ENCODE data around the gene LINS1.

LINS1 gene

DNA sequence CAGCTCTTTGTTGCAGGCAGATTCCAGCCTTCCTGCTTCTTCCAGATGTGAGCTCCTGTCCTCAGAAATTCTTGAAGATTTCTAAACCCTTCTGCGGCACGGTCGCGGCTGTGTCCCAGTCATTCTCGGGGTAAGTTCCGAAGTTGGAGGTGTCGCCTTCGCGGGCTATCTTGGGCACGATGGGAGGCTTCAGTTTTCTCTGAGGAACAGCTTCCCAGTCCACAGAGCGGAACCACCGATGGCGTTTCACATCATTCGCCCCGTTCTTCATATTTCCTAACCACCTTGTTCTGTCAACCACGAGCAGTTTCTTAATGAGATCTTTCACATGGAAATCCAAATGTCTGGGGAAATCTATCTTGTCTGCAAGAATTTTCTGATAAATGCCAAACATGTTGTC lies 48.5 kb downstream of the LINS1 start:
- DNase-seq (ENCODE audit: low read depth) = no peak

GRCh38 chr15:100547961-100548360 lies 54.0 kb downstream of the LINS1 start:
- no peak for DNase-seq (ENCODE audit: low read depth)

DNA sequence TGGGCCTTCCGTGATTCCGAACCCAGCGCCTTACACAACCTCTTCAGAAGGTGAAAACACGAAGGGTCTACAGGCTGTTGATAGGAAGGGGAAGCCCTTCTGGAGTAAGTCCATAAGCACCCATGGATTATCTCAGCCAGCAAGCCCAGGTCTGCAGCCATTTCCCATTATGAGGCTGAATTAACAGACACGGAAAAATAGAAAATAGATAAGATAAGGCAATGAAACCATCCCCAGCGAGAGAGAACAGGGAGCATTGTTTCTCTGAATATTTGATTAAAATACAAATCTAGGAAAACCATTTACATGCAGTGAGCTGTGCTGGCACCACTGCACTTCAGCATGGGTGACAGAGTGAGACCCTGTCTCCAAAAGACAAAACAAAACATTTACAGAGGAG lies 57.0 kb downstream of the LINS1 start:
- no peak for DNase-seq (ENCODE audit: low read depth)

DNA sequence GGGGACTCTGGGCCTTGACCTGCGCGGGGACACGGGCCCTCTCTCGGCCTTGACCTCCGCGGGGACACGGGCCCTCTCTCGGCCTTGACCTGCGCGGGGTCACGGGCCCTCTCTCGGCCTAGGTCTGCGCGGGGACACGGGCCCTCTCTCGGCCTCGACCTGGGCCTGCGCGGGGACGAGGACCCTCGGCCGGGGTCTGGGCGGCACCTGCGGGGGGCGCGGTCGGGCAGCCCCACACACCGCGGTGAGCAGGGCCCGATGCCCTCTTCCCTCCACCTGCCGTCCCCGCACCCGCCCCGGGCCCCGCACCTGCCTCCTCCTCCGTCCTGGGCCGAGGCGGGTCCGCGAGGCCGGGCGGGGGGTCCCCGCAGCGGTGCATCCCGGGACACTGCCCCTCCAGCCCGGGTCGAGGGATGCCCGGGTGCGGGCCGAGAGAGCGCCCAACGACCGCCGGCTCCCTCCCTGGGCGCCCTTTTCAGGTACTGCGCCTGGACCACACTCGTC lies 57.6 kb downstream of the LINS1 start:
- no peak for DNase-seq (ENCODE audit: low read depth)

- no peak for DNase-seq (ENCODE audit: low read depth)
Observed at GRCh38 chr15:100542290-100542689, 59.7 kb downstream of the LINS1 start.

- no peak for DNase-seq (ENCODE audit: low read depth)
Observed at GRCh38 chr15:100537331-100537730, 64.7 kb downstream of the LINS1 start.

DNA sequence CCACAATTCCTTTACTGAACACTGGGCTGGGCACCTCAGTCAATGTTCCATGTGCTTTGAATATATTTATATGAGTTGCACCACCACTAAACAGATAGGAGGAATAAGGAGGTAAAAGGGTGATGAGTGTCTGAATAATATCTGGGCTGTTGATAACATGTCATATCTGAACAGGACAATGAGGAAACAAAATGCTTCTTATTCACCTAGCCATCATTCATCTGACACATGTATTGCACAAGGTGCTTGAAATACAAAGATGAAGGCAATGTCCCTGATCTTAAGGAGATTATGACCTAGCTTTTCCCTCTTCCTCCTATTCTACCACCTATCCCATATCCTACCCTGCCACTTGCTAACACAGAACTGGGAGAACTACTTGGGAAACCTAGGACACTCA lies 65.3 kb downstream of the LINS1 start:
- no peak for DNase-seq (ENCODE audit: low read depth)

GRCh38 chr15:100533886-100534285 lies 68.1 kb downstream of the LINS1 start:
- no peak for DNase-seq (ENCODE audit: low read depth)

- no peak for DNase-seq (ENCODE audit: low read depth)
Observed at GRCh38 chr15:100531823-100532327, 70.1 kb downstream of the LINS1 start.

DNA sequence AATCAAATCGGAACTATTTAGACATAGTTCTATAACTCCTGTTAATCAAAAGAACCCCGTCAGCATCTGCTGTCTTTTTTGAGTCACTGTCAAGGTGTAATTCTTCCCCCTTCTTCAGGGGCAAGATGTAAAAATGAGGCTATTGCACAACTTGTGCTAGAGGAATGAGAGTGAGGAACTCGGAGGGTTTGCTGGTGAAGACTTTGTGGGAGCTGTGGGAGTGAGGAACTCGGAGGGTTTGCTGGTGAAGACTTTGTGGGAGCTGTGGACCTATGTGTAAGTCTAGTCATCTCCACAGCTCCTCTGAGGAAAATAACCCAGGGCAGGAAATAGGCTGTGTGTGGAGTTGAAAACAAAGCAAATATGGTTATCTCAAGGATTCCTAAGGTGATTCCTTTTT lies 70.8 kb downstream of the LINS1 start:
- DNase-seq (ENCODE audit: low read depth) = no peak

- DNase-seq (ENCODE audit: low read depth) = no peak
Observed at GRCh38 chr15:100529556-100529955, 72.4 kb downstream of the LINS1 start.

DNA sequence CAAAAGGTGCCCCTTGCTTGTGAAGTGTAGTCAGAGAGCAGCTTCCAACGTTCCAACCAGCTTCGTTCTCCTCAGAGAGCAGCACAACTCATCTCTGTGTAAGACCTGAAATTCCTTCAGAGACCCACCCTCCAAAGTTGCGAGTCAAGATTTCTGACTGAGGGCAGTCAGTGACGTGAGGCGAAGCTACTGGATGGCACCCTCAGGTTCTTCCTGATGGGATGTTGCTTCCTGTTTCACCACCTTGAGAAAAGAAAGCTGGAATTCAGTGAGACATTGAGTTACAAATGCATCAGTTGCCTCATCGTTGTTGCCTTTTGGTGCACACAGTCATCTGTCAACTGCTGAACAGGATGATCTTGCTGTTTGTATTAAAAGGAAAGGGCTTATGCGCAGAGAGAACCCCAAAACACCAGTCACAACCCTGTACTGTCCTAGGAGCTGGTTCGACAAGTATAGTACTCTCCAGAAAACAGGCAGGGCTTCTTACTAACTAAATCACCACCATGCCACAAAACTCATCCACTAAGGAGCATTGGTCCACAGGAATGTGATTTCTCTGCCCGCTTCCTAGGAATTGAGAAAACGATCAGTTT lies 73.1 kb downstream of the LINS1 start, which contains the start of gene CERS3:
Gene CERS3, minus strand, starts transcription at position 118 of the 596 bp plus-strand sequence. CDS start 27,101 bp downstream, outside the sequence.
- DNase-seq (ENCODE audit: low read depth) = no peak

- DNase-seq (ENCODE audit: low read depth) = no peak
Observed at GRCh38 chr15:100526027-100526481, 75.9 kb downstream of the LINS1 start.

DNA sequence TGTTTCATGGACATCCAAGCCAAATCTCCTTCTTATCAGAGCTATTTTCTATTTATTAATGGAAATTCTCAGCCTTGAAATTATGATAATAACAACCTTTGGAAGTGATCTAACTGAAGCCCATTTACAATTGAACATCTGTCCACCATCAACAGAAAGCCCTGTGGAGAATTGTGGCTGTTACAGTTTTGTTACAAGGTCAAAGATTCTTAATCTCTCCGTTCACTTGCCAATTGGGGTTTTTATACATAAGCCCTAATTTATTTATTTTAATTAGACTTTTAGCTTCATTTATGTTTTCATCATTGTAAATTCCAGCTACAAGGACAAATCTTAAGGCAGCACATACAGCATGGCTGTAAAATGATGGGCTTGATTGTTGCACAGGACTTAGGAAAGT lies 76.5 kb downstream of the LINS1 start:
- DNase-seq (ENCODE audit: low read depth) = no peak

- no peak for DNase-seq (ENCODE audit: low read depth)
Observed at GRCh38 chr15:100524326-100524725, 77.7 kb downstream of the LINS1 start.

DNA sequence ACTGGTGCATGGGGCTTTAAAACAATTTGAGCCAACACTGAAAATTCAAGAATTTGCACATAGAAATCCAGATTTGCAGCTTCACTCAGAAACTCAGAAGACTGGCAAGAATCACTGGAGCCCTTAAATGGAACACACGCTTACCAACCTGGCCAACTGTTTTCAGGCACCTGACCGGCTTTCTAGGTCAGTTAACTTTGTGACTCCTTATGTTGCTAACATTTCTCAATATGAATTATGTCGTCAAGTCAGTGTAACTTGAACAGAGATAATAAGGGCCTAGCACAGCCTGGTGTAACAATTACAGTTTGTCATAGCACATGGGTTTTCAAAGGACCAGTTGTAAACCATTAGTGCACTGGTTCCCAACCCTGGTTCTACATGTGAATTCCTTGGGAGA lies 80.1 kb downstream of the LINS1 start:
- no peak for DNase-seq (ENCODE audit: low read depth)

DNA sequence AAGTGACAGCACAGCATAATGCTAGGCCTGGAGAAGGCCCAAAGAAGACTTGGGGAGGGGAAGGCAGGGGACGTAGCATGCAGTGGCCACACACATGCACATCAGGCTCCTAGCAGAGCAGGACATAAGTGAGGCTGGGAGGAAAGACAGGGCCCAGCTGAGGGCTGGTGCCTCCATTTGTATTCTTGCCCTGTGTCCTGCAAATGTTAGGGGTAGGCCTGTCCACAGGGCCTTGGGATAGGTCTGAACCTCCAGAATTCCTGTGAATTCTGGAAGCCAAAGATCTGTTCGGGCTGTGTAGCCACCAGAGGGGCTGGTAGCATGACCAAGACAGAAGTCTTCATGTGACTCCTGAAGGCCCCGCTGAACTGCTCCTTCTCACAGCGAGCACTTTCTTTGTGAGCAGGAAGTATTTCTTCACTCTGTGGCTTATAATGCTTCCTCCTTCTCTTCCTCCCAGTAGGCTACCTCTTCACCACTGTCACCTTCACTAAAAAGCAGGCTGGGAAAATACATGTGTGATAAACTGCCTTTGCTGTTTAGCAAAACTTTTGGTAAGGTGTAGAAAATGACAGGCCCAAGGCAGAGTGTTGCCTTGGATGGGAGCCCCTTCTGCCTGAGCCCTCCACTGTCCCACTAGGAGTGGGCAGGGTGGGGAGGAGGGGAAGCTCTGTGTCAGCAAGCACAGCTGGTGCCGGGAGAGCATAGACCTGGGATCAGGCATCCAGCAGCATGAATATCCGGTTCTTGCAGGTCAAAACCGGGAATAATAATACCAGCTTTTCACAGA lies 81.7 kb downstream of the LINS1 start:
- no peak for DNase-seq (ENCODE audit: low read depth)

DNA sequence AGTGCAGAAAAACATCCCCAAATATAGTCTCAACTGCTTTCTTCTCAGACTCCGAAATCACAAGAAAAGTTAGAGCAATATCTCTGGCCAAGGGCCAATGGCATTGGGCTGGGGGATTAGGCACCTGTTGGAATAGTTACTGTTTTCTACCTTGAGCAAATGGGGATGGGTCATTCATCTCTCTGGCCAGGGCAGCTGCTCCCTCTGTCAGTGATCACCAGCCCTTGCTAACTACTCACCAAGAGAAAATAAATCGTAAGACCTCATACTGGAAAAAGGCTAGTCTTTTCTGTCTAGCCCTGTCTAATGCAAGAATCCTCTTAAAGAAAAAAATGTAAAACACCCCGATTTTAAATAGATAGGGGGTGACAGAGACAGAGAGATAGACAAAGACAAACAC lies 84.1 kb downstream of the LINS1 start:
- no peak for DNase-seq (ENCODE audit: low read depth)

Measured in stimulated activated CD8-positive, alpha-beta memory T cell treated with anti-CD3 and anti-CD28 coated beads, Interleukin-15, amount 100 ng/mL, for 1 hour (primary cell).